Fibroblast of skin of back (primary cell): ENCODE data around the gene TMEM39A.

Source experiments
- DNase-seq: peaks from one replicate; pipeline ENCODE4 v3.0.0-alpha.2; 2013

TMEM39A gene

DNA sequence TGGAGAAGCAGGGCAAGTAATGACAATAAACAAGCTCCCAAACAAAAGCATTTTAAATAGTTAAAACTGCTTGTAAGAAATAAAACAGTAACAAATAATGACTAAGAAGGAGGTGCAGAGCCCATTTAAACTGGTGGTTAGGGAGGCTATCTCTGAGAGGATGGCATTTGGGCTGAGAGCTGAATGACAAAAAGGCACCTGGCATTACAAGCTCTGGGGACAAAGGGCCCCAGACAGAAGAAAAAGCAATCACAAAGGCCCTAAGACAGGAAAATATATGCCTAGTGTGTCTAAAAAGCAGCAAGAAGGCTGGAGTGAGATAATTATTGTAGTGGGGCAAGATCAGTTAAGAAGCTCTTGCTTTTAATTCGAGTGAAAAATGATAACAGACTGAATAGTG, 9.6 kb downstream of the TMEM39A start:
- DNase-seq, result no peak

DNA sequence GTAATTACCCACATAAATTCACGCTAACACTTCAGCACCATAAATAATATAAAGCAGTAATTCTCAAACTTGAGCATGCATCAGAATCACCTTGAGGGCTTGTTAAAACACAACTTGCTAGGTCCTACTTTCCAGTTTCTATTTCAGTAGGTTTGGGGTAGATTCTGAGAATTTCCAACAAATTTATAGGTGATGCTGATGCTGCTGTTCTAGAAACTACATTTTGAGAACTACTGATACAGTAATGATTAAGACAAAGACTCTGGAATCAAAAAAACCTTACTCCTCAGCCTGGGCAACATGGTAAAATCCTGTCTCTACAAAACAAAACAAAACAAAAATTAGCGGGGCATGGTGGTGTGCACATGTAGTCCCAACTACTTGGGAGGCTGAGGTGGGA, 18.8 kb downstream of the TMEM39A start:
- no peak for DNase-seq

DNA sequence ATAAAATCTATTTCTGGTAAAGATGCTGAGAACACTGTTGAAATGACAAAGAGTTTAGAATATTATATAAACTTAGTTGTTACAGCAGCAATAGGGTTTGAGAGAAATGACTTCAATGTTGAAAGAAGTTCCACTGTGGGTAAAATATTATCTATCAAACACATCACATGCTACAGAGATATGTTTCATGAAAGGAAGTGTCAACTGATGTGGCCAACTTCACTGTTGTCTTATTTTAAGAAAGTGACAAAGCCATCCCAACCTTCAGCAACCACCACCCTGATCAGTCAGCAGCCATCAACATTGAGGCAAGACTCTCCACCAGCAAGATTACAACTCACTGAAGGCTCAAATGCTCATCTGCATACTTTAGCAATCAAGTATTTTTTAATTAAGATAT, 20.2 kb downstream of the TMEM39A start:
- no peak for DNase-seq

DNA sequence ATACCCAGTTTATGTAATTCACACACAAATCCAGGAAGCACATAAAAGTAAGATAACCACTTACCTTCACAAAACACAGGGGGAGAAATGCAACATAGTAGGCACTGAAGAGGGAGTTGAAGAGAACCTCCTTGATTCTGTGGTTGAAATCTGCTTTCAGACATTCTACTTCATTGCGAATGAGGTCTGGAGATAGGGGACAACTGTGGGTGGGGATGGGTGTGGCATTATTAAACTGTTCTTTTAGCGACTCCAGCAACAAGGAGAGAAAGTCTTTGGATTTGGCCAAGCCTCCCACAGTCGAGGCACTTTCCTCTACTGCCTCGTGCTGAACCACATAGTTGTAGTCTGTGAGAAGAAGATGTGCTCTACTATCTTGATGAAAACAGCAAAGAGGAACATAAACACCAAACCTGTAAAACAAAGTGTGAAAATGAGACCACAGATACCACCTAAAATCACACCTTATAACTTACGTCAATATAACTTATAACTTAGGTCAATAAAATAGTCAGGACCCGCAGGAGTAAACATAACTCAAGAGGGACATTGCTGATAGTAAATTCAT, 25.6 kb downstream of the TMEM39A start:
- no peak for DNase-seq

DNA sequence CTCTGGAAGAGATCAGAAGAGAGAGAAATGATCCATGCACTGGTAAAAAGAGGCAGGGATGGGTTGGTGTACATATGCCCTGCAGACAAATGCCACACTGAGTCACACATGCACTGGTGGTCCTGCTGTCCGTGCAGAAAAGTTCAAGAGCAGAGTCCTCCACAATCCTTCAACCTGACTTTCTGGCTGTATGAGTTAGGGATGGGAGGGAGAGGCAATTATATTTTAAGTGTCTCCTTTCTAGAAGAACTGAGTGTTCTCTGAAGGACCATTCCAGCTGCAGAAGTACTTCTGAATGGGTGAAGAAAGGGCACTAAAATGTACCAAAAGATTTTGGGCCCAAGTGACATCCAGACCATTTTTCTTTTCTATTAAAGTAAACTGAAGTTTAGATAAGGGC, 26.4 kb downstream of the TMEM39A start:
- no peak for DNase-seq

DNA sequence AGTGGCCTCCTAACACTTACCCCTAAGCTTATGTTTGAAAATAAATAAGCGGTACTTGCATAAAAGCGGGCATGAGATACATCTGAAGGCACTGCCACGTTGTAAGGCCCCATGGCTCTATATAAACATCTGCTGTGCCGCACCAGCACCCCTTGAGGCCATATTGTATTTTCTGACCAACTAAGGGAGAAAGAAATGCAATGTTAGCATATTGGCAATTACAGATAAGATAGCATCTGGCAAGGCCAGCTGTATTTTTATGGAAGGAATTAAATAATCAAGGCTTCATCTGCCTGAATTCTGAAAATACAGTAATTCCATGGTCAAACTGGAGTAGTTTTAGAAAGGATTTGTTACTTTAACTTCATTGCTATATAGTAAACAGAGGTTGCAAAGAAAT, 28.7 kb downstream of the TMEM39A start:
- no peak for DNase-seq

DNA sequence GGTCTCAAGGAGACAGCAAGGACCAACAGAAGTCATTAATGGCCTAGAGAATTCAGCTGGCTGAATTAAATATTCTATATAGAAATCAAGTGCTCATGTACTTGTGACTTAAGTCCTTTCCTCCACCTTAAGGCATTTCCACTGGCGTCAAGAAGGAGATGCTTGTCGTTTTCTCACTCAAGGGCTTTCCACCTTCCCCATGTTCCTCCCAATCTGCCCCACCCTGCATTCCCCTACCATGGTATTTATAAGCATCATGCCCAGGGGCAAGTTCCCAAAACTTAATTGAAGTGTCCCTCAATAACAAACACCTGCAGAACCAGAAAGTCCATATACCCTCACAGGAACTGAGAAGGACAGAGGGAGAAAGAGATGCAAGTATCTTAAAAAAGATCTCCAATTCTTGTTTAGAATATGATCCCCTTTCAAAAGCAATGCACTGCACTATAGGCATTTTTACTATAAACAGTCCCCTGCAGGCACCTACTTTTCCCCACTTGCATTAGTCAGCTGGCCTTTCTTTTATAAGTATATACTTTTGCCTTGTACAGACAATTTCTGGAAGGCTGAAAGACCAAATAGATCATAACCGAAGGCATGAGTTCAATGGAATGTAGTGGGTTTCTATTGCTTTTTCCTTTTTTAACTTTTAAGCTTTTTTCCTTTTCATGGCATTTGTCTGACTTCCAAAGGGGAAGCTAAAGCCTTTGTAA, 29.6 kb downstream of the TMEM39A start:
- DNase-seq, result no peak

DNA sequence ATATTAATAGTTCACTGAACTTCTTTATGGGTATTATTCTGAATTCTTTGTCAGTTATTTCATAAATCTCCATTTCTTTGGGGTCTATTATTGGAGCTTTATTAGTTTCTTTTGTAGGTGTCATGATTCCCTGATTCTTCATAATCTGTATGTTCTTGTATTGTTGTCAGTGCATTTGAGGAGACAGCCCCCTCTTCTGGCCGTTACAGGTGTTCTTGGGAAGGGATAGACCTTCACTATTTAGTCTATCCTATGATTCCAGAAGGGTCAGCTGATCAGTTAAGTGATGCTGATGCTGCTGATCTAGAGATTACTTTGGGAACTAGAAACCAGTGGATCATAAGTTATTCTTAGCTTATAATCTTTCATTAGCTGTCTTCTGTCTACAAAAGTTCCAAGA, 34.9 kb downstream of the TMEM39A start:
- no peak for DNase-seq

DNA sequence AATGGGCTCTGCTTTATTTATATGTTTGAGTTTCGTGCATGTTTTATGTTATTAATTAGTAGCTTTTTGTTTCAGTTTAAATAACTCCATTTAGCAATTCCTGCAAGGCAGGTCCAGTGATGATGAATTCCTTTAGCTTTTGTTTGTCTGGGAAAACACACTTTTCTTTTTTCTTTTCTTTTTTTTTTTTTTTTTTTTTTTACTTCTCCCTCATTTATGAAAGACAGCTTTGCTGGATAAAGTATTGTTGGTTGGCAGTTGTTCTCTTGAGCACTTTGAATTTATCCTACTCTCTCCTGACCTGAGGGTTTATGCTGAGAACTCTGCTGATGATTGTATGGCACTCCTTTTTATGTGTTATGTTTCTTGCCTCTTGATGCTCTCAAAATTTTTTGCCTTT, 35.7 kb downstream of the TMEM39A start:
- DNase-seq, result no peak

DNA sequence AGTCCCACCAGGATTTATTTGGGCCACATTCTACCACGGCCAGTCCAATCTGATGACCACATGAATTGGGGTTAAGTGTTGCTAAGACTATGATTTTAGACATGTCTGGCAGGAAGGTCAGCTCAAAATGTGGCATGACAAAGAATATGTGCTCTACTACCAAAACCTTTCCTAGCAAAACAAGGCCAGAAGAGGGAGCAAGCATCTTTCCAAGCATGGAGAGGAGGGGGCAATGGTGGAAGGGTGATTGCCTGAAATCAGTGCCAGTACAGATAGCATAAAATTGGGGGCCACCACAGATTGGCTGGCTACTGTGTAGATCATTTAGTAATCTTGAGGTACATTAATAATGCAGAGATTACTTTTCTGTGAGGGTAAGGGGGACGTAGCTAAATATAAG, 43.2 kb downstream of the TMEM39A start:
- no peak for DNase-seq

DNA sequence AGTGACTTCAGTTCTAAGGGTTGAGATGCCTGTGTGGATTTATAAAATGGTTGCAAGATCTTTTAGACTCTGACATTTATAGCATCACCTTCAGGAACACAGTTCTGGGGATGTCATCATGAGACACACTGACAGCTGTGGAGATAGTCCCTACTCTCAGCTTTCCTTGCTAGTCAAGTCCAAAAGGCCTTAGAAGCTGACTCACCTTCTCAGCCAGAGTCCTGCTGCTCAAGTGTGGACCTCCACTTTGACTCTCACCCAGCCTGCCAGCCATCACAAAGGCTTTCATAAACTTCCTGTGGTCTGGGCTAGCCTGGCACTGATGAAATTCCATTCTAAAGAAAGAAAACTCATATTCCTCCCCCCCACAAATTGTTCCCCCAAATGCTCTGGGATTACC, 44.8 kb downstream of the TMEM39A start:
- no peak for DNase-seq

DNA sequence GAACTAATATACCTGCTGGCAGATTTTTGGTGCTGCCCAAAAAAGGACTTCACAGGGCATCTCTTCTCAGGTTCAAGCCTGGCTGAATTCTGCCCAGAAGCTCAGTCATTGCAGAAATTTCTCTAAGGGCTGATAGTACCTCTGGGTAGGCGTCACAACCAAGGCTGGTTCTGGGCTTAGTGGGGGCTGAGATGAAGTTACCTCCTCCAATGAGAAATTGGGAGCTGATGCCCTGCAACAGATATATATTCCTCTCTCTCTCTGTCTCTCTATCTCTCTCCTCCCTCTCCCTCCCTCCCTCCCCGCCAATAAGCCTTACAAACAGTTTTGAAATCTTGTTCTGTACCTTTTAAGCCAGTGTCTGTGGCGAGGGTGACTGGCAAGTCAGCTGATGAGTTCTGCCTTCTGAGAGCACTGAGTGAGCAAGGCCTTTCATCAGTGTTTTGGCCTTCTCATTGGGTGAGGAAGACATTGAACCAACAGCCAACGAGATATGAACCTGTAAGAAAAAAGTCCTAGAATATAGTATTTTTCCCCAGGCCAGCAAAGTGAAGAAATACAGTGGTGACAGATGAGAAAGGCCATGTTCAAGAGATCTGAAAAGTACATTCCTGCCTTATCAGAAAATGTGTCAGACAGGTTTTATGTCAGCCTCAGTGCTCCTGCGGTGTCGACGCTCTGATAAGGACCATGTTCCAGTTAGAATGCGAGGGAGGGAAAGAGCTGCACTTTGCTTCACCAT, 45.5 kb downstream of the TMEM39A start:
- no peak for DNase-seq

DNA sequence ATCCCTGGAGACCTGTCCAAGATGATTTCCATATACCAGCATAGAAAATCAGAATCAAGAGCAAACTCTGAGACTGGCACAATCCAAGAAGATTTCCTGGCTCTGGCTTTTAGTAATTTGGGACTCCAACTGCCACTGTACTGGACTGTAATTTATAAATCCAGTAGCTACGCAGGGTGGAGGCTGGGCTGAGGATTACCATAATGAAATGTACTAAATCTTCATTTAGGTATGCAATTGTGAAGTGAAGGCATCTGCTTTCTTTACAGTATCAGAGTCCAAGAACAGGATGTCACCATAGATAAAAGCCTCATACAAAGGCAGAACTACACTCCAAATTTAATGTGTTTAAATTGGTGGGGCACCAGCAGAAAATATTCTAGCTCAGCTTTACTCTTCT, 46.5 kb downstream of the TMEM39A start:
- no peak for DNase-seq

DNA sequence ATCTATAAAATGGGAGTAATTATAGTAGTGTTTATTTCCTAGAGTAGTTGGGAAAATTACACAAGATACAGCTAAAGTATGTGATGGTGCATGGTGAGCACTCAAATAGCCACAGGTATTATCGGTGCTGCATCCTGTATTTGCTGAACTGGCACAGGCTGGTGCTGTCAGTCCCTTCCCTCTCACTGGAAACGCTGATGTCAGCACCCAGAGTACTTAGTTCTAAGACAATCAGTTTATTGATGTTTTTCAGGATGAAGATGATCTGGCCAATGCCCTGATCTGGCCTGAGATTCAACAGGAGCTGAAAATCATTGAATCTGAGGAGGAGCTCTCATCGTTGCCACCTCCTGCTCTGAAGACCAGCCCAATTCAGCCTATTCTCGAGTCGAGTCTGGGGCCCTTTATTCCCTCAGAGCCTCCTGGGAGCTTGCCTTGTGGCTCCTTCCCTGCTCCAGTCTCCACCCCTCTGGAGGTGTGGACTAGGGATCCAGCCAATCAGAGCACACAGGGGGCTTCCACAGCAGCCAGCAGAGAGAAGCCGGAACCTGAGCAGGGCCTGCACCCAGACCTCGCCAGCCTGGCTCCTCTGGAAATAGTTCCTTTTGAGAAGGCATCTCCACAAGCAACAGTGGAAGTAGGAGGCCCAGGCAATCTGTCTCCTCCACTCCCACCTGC, 49.7 kb downstream of the TMEM39A start:
- no peak for DNase-seq

DNA sequence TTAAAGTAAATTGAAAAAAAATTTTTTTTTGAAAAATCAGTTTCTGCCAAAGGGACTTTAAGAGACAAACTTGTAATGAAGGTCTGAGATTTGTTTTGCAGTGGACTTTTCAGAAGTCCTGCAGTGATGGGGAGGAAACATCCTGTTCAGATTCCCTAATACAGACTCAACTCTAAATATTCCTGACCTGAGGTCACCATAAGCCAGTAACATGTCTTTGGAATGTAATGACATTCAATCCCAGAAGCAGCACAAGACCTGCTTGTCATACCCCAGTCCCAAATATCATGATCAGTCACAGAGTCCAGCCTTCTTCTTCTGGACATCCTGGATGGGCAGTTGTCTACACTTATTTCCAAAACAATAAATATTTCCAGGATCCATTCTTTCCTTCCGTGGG, 53.6 kb downstream of the TMEM39A start:
- peak; percentile 34 for DNase-seq

DNA sequence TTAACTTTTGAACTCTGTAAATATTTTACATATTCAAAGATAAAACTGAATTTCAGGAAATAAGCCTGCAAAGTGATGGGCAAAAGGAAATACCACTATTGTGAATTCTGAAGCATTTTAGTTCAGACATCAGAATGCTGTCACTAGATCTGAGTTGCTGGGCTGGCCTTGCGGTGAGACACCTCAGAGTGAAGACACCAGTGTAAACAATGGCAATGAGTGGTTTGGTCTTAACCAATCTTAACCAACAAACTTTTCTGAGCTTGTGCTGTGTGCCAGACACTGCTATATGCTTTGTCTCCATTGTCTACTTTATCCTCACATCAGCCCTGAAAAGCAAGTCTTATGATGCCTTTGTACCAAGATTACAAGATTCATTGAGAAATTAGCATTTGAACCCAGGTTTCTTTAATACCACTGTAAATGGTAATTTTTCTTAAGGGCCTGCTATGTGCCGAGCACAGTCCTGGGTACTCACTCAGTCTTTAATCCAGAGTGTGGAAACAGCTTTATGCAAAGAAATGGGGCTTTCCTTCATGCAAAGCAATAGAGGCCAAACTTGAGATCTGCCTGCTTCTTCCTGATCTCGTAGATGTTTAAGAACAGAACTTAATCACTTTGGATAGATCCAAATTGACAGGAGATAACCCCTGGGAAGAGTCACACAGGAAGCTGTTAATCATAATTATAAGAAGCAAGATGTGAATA, 55.0 kb downstream of the TMEM39A start:
- no peak for DNase-seq

DNA sequence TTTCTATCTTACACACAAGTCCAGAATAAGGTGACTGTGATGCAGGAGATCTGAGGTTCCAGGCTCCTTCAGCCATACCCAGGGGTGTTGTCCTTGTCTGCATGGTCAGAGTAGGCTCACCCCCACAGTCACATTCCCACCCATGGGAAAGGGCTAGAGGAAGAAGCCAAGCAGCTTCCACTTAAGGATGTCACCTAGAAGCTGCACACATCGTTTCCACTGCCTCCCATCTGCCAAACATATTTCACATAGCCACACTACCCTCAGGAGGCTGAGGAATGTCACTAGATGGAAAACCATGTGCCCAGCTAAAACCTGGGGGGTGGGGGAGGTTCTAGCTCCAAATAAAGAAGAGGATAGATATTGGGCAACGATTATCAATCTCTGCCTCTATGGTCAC, 58.1 kb downstream of the TMEM39A start:
- no peak for DNase-seq

DNA sequence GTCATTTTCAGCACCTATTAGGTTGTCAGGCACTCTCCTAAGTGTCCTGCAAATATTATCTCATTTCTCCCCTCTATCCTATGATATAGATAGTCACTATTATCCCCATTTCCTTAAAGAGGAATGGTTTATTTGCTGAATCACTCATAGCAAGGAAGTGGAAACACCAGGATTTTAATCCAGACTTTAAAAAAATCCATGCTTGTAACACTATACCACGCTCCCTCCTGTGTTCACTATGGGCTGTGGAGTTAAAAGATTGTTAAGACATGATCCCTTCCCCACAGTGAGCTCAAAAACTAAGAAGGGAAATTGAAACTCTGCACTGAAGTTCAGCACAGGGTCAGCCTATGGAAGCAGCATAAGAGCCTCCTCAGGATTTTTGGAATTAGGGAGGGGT, 60.2 kb downstream of the TMEM39A start:
- DNase-seq, result no peak

DNA sequence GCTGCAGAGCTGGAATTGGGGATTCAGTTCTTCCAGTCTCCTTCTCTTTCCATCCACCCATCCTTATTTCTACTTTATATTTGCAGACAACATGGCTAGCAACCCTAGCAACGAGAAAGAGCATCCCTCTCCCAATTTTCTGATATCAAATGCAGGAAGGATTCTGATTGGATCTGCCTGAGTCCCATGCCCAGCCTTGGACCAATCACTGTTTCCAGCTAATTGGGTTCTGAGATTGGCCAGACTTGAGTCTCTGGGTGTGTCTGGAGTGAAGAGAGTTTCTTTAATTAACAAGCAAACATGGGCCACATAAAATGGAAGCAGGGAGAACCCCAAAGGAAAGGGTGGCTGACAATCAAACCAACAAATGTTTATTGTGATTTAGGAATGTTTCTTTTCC, 60.6 kb downstream of the TMEM39A start:
- no peak for DNase-seq

DNA sequence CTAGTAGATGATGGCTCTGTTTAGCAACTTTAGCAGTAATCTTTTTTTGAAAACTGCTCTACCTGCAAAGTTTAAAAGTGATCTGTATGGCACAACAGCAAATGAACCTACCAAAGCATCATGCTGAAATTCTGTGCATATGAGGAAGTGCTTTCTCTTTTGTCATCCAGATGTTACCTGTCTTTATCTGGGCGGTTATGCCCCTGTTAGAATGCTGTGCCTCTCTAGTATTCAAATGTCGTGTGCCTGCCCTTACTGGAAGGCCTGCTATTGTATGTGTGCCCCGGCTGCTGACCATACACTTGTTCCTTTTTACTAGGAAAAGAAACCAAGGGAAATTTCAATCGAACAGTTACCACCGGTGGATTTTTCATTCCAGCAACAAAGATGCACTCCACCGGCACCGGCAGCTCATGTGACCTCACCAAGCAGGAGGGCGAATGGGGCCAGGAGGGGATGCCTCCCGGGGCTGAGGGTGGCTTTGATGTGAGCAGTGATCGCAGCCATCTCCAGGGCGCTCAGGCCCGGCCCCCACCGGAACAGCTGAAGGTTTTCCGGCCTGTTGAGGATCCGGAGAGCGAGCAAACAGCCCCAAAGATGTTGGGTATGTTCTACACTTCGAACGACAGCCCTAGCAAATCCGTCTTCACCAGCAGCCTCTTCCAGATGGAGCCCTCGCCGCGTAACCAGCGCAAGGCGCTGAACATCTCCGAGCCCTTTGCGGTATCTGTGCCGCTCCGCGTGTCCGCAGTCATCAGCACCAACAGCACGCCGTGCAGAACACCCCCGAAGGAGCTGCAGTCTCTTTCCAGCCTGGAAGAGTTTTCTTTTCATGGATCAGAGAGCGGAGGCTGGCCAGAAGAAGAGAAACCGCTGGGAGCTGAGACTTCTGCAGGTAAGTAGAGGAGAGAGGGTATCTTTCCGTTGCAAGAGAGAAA, 61.6 kb downstream of the TMEM39A start:
- no peak for DNase-seq

DNA sequence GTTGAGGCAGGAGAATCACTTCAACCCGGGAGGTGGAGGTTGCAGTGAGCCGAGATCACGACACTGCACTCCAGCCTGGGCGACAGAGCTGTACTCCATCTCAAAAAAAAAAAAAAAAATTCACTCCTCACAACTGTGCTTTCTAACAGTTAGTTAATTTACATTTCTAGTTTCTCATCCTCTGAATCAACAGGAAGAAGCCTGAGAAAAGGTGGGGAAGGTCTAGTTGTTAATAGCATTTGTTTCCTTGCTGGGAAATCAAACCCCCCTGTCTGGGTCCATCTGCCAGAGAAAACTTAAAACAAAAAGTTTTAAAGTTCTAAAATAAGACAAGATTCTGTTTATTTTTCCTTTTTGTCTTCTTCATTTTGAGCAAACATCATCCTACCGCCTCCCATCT, 62.3 kb downstream of the TMEM39A start:
- DNase-seq, result no peak

DNA sequence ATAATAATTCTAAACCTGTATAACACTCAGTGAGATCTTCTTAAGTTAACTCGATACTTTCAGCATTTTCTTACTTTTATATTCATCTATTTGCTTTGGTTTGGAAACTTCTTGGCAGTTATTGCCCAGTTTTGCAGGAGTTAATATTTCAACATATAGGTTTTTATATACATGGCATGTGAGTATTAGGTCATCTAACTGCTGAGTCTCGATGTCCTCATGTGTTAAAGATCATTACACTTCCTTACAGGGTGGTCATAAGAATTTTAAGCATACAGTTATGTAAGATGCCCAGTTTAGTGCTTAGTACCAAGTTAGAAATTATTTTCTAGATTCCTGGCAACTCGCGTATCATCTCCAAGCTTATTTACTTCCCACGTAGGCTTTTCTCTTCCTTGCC, 62.9 kb downstream of the TMEM39A start:
- no peak for DNase-seq
